ENCODE results near the gene ZNF726.
"Not testable (repeated sequence)": the region's sequence is repeated elsewhere in the genome, so short reads cannot be mapped to it uniquely, and the experiment has no call there.

The ZNF726 gene

GRCh38 chr19:23916991-23917390, 2.3 kb downstream of the ZNF726 start:
- no peak overlapping the region for H3K4me3 ChIP-seq (ENCODE audit: low read depth in 1 of 2, low read length in 1 of 2)
- H3K36me3 ChIP-seq: no peaks in the 10 kb centered on the region
- no peak overlapping the region for H3K27ac ChIP-seq
- no peaks in the 10 kb centered on the region for H3K9me3 ChIP-seq
- no peak for TF ChIP-seq CTCF (IDR thresholded peaks at IDR 0.05)
- peaks cover 0 to 5% of the 10 kb centered on the region in 2 experiments for H3K4me1 ChIP-seq (ENCODE audit: control insufficient read depth in 1 of 2, insufficient read depth in 1 of 2, low read depth in 1 of 2, low read length in 1 of 2)
- H3K27me3 ChIP-seq: no peaks in the 10 kb centered on the region

- Histone ChIP-seq H3K4me3 (ENCODE audit: low read depth in 1 of 2, low read length in 1 of 2) (no peak overlapping the region), H3K9me3 (no peaks in the 10 kb centered on the region), H3K4me1 (ENCODE audit: control insufficient read depth in 1 of 2, insufficient read depth in 1 of 2, low read depth in 1 of 2, low read length in 1 of 2) (peaks cover 0 to 5% of the 10 kb centered on the region in 2 experiments), H3K27me3 (no peaks in the 10 kb centered on the region), H3K36me3 (no peaks in the 10 kb centered on the region), H3K27ac (no peak overlapping the region)
- TF ChIP-seq CTCF (IDR thresholded peaks at IDR 0.05): no peak
These were observed 3.2 kb downstream of the ZNF726 start for GRCh38 chr19:23917856-23918255.

GRCh38 chr19:23925285-23925684, 10.6 kb downstream of the ZNF726 start:
- no peaks in the 10 kb centered on the region for H3K9me3 ChIP-seq
- no peaks in the 10 kb centered on the region for H3K27me3 ChIP-seq
- H3K4me3 ChIP-seq (ENCODE audit: low read depth in 1 of 2, low read length in 1 of 2): no peak overlapping the region
- TF ChIP-seq CTCF (IDR thresholded peaks at IDR 0.05): no peak
- no peaks in the 10 kb centered on the region for H3K36me3 ChIP-seq
- H3K4me1 ChIP-seq (ENCODE audit: control insufficient read depth in 1 of 2, insufficient read depth in 1 of 2, low read depth in 1 of 2, low read length in 1 of 2): no peaks in the 10 kb centered on the region
- no peak overlapping the region for H3K27ac ChIP-seq

- no peak for TF ChIP-seq CTCF (IDR thresholded peaks at IDR 0.05)
- H3K27me3 ChIP-seq: no peaks in the 10 kb centered on the region
These were observed 18.2 kb downstream of the ZNF726 start for GRCh38 chr19:23932878-23933277.

GRCh38 chr19:23937031-23937430, 22.3 kb downstream of the ZNF726 start:
- not testable (repeated sequence) for H3K9me3 ChIP-seq; H3K27ac ChIP-seq; H3K27me3 ChIP-seq; H3K36me3 ChIP-seq; H3K4me1 ChIP-seq (ENCODE audit: control insufficient read depth in 1 of 2, insufficient read depth in 1 of 2, low read depth in 1 of 2, low read length in 1 of 2); H3K4me3 ChIP-seq (ENCODE audit: low read depth in 1 of 2, low read length in 1 of 2)

More at GRCh38 chr19:23932878-23933277, 18.2 kb downstream of the ZNF726 start:
- peaks cover 16% of the 10 kb centered on the region for H3K9me3 ChIP-seq
- H3K36me3 ChIP-seq: no peaks in the 10 kb centered on the region
- no peaks in the 10 kb centered on the region for H3K4me1 ChIP-seq (ENCODE audit: control insufficient read depth in 1 of 2, insufficient read depth in 1 of 2, low read depth in 1 of 2, low read length in 1 of 2)
- no peak overlapping the region for H3K27ac ChIP-seq
- no peak overlapping the region for H3K4me3 ChIP-seq (ENCODE audit: low read depth in 1 of 2, low read length in 1 of 2)

GRCh38 chr19:23943411-23943810, 28.7 kb downstream of the ZNF726 start:
- peaks cover 5% of the 10 kb centered on the region for H3K9me3 ChIP-seq
- no peaks in the 10 kb centered on the region for H3K27me3 ChIP-seq
- H3K4me3 ChIP-seq (ENCODE audit: low read depth in 1 of 2, low read length in 1 of 2): no peak overlapping the region
- H3K4me1 ChIP-seq (ENCODE audit: control insufficient read depth in 1 of 2, insufficient read depth in 1 of 2, low read depth in 1 of 2, low read length in 1 of 2): no peaks in the 10 kb centered on the region
- no peaks in the 10 kb centered on the region for H3K36me3 ChIP-seq
- TF ChIP-seq CTCF (IDR thresholded peaks at IDR 0.05): no peak
- H3K27ac ChIP-seq: no peak overlapping the region
